Hematopoietic multipotent progenitor cell treated with erythropoietin and hydrocortisone succinate and interleukin-3 and kit ligand, for 15 days (in vitro differentiated cells): ENCODE results near the gene CCDC88B.
A peak's percentile ranks its signal among the peaks of the same experiment; 100 is the strongest.
"Not testable (repeated sequence)": the region's sequence is repeated elsewhere in the genome, so short reads cannot be mapped to it uniquely, and the experiment has no call there.

Experiments
- DNase-seq: peaks from one replicate; pipeline ENCODE4 v3.0.0-alpha.2; 2015; ENCODE audit warnings: low spot score

CCDC88B gene

GRCh38 chr11:64323373-64323772, 16.6 kb upstream of the CCDC88B start:
- DNase-seq: no peak

GRCh38 chr11:64323984-64324383, 16.0 kb upstream of the CCDC88B start:
- DNase-seq: not testable (repeated sequence)

- no peak for DNase-seq
These were observed 15.1 kb upstream of the CCDC88B start for GRCh38 chr11:64324692-64325469.

GRCh38 chr11:64327375-64327774, 12.6 kb upstream of the CCDC88B start:
- no peak for DNase-seq

- DNase-seq: no peak
These were observed 12.0 kb upstream of the CCDC88B start for GRCh38 chr11:64327993-64328392.

DNA sequence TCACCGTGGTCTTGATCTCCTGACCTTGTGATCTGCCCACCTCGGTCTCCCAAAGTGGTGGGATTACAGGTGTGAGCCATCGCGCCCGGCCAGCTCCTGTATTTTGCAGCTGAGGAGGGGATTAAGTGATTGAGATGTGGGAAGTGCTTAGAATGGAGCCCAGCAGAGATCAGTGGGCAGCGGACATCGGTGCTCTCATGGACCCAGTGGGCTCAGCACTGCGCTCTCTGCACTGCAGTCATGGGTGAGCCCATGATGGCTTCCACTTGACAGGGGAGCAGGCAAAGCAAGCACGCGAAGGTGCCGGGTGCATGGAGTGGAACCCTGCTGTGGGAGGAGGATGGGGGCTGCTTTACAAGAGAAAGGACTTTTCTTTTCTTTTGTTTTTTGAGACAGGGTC, 9.1 kb upstream of the CCDC88B start:
- DNase-seq: no peak

DNA sequence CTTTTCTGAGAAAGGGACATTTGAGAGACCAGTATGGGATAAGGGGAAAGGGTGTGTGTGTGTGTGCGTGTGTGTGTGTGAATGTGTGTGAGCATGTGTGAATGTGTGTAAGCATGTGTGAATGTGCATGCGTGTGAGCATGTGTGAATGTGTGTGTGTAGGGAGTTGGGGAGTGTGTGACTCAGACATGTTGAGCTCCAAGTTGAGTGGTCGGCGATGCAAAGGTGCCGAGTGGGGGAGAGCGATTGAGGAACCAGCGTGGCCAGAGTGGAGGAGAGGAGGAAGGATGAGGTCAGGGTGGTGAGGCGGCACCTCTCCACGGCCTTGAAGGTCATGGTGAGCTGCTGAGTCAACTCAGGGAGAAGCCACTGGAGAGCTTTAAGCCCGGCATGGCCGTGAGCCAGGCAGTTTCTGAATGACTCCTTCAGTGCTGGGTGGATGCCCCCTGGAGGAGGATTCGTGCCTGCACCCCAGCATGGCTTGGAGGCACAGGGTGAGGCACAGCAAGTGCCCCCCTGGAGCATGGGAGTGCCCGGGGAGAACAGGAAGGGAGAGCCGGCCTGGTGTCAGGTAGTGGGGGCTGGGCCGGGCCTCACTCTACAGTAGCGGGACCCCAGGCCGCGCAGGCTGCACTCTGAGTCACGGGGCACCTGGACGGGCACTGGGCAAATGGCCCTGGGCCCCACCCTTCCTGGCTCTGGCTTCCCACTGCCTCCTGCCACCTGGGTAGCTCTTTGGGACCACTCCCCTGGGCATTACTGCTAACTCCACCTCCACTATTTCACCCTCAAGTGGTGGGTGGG, 8.2 kb upstream of the CCDC88B start:
- DNase-seq: peak; percentile 98

GRCh38 chr11:64333556-64333955, 6.4 kb upstream of the CCDC88B start:
- DNase-seq: peak; percentile 70

GRCh38 chr11:64334764-64335735, 5.0 kb upstream of the CCDC88B start:
- DNase-seq: peak; percentile 98

GRCh38 chr11:64337538-64338249, 2.3 kb upstream of the CCDC88B start:
- DNase-seq: no peak

DNA sequence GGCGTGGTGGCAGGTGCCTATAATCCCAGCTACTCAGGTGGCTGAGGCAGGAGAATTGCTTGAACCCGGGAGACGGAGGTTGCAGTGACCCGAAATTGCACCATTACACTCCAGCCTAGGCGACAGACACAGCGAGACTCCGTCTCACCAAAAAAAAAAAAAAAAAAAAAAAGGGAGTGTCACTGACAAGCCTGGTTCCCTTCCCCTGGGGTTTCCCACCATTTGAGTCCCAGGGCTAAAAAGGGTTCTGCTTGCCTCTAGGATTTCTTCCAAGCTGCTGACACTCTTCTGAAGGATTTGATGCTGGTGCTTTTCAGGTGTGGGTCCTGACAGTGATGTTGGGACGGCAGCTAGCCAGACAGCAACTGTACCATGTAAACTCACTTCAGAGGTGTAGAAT, 1.3 kb upstream of the CCDC88B start:
- DNase-seq: no peak

GRCh38 chr11:64339286-64339685, 718 bp upstream of the CCDC88B start:
- DNase-seq: no peak

DNA sequence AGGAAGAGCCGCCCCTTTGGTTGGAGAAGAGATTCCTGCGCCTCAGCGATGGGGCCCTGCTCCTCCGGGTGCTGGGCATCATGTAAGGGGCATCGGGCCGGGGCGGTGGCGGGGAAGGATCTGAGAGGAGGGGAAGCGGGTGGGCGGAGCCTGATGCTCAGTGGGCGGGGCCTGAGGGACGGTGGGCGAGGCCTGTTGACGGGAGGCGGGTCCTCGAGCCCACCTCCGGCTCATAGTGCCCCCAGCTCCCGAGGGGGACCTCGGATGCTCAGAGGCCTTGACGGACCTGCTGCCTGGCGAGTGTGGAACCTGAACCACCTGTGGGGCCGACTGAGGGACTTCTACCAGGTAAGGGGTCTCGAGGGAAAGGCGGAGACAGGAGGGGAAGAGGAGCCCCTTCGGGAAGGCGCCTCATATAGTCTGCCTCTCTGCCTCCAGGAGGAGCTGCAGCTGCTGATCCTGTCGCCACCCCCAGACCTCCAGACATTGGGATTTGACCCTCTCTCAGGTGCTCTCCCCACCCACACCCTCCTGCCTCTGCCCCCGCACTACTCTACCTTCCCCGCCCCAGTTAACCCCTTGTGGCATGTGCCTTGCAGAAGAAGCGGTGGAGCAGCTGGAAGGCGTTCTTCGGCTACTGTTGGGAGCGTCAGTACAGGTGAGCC, 799 bp downstream of the CCDC88B start:
- peak; percentile 63 for DNase-seq

- no peak for DNase-seq
These were observed 1.4 kb downstream of the CCDC88B start for GRCh38 chr11:64341429-64341828.

- DNase-seq: peak; percentile 93
These were observed 2.1 kb downstream of the CCDC88B start for GRCh38 chr11:64341851-64342791.

DNA sequence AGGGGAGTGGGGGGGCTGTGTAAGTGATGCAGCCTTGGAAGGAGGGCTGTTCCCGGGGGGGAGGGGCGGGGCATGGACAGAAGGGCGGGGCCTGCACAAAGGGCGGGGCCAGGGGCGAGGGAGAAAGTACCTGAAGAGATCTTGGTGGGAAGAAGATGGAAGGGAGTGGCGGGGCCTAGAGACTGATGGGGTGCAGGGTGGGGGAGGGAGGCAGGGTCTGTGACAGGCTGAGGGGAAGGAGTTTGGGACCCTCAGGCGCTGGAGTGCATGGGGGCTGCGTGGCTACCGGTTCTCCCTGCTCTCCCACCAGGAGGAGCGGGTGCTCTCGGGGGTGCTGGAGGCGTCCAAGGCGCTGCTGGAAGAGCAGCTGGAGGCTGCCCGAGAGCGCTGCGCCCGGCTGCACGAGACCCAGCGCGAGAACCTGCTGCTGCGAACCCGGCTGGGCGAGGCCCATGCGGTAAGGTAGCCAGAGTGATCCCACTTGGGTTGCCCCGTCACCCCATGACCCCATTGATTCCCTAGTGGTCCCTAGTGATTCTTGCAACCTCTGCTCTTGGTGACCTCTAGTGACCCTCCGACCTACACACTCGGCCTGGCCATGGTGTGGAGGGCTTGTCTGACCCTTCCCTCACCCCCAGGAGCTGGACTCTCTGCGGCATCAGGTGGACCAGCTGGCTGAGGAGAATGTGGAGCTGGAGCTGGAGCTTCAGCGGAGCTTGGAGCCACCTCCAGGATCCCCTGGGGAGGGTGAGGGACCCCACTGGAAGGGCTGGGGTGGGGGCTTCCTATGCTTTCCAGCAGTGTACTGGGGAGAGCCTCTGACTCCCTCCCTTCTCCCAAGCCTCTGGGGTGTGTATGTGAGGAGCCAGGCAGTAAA, 3.1 kb downstream of the CCDC88B start:
- DNase-seq: no peak

- DNase-seq: peak; percentile 61
These were observed 4.0 kb downstream of the CCDC88B start for GRCh38 chr11:64343767-64344559.

GRCh38 chr11:64344787-64345186, 4.8 kb downstream of the CCDC88B start:
- no peak for DNase-seq
